Right kidney (tissue), 1 donor: Measurements from ENCODE around the gene PDXK.
"Not testable (repeated sequence)": the region's sequence is repeated elsewhere in the genome, so short reads cannot be mapped to it uniquely, and the experiment has no call there.

Experiments used
- DNase-seq: peaks from one replicate; pipeline ENCODE4 v3.0.0-alpha.2; 2016

PDXK gene

DNA sequence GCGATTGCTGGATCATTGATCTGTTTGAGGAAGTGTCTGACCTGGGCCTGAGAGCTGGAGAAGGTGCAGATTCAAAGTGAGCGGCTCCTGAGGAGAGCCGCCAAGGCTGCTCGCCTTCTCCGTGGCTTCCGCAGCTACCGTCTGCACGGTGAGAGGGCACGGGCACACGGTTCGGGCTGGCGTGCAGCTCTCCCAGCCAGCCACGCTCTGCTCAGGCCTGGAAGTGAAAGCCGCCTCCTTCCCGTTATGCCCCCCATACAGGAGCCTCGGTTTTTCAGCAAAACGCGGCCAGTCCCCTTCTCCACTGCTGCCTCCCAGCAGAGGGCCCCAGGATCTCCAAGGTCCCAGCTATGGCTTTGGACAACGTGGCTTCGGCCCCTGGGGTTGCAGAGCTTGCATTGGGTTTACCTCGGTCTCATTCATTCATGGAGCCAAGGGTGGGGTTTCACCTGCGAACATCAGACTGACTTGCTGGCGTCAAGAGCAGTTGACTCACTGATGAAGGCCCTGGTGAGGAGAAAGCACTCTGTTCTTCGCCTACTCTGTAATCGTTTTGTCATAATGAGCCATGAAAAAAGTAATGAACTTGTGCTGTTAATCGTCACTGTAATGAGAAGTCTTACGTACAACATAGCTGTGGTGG, 24.4 kb upstream of the PDXK start:
- DNase-seq, result no peak

GRCh38 chr21:43696214-43696613, 22.7 kb upstream of the PDXK start:
- DNase-seq, result no peak

DNA sequence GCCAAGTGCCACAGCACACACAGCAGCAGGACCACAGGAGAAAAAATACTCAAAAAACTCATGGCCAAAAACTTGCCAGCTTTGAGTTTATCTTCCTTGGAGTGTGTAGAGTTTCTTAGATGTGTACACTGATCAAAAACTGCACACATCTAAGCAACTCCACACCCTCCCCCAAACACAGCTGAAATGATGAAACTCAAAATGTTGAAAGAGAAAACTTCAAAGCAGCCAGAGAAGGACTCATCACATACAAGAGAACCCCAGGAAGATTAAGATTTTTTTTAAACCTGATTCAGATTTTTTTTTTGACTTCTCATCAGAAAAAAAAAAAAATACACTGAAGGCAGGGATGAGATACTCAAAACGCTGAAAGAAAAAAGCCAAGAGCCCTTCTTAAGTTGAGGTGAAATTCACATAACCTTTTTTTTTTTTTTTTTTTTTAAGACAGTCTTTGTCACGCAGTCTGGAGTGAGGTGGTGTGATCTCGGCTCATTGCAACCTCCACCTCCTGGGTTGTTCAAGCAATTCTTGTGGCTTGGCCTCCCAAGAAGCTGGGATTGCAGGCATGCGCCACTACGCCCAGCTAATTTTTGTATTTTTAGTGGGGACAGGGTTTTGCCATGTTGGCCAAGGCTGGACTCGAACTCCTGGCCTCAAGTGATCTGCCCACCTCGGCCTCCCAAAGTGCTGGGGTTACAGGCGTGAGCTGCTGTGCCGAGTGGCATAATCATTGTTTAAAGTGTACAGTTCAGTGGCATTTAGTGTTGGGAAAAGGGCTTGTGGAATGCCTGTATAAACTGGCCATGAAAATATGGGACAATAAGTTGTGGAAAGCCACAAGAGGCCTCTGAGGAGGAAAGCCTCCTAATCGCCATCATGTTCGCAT, 20.9 kb upstream of the PDXK start:
- DNase-seq, result no peak

GRCh38 chr21:43699492-43699777, 19.5 kb upstream of the PDXK start:
- not testable (repeated sequence) for DNase-seq

DNA sequence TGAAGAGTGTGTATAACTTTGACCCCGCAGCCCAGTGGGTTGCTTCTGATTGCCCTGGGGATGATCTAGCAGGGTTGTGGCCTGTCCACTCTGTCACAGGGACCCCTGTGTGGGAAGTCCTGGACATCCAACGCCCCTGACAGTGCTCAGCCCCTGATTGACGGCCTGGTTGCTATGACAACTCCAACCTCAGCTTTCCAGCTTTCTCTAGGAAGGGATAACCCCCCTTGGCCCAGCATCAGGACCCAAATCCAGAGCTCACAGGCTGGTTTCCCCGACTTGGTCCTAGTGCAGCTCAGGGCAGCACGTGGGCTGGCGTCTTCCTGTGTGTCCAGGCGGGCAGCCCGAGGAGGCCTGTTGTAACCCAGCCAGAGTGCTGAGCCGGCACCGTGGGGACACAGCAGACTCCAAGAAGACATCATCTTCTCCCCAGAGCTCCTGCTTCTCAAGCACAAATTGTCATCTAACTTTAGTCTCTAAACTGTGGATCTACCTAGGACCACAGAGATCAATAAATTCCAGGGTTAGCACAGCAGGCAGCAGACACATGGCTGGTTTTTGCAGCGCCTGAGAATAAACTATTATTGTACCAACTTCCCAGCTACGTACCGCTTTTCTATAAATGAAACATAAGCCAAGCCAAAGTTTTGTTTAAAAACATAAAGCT, 18.9 kb upstream of the PDXK start:
- no peak for DNase-seq

DNA sequence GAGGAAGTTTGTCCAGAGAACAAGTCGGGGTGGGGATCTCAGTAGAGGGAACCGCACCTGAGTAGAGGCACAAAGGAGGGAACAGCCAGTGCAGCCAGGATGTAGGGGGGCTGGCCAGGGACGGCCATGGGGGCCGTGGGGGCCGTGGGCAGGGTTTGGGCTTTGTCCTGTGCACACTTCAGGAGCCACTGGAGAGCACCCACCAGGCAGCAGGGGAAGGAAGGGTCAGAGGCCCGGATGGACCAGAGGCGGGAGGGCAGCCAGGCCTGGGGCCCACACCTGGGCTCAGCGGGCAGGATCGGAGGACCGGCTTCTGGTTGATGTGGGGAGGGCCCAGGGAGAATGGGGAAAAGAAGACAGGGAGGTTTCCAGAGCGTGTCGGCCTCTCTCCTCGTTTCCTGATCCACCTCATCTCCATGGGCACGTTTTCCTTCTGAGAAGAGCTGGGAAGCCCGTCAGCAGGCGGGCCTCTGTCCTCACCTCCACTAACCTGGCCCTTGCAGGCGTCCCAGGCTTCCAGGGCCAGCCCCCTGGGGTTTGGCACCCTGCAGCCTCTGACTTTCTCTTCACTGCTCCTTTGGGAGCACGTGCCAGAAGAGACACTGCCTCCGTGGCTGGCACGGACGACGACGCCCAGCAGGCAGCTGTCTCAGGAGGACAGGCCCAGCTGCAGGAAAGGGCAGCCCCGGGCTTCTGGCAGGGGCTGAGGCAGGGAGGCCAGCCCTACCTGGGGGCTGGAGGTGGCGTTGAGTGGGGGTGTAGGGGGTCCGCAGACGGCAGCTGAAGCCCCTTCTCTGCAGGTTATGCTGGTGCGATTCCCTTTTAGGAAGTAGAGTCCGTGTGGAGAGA, 16.8 kb upstream of the PDXK start:
- no peak for DNase-seq

DNA sequence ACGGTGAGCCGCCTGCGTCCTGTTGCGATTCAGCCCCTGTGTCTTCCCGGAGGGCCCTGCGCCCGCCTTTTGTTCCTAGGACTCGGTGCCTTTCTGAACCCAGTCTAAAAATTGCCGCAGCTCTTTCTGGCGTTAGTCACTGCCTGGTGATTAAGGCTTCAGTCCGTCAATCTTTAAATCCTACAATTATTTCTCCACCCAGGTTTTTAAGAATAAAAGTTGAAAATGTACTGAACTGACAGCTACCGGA, 16.2 kb upstream of the PDXK start:
- DNase-seq, result peak; percentile 56

DNA sequence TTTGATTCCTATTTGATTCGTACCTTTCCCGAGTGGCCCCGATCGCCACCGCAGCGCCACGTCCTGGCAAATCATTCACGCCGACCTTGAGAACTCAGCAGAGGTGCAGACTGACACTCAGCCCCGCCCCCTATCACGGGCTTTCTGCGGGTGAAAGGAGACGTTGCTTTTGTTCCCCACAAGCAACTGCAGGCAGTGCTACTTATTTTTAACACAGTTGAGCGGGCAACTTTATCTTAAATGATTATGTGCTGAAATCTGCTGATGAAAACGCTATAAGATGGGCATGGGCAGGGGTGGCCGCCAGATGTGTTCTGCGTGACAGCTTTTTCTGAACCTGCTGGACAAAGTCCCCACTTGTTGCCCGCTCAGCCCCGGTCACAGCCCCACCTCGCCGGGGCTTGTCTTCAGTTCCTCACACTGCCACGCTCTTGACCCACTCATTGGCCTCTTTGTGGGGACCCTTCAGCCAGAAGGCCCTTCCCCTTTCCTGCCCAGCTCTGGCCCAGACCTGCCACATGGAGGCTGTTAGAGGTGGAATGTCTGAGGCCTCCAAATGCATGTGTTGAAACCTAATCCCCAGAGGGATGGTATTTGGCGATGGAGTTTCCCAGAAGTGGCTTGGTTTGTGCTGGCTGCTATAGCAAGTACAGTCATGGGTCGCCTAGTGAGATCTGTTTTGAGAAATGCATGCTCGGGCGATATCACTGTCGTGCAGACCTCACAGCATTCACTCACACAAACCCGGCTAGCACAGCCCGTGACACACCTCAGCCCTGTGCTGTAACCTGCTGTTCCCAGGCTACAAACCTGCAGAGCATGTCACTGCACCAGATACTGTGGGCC, 15.7 kb upstream of the PDXK start:
- DNase-seq, result peak; percentile 56

DNA sequence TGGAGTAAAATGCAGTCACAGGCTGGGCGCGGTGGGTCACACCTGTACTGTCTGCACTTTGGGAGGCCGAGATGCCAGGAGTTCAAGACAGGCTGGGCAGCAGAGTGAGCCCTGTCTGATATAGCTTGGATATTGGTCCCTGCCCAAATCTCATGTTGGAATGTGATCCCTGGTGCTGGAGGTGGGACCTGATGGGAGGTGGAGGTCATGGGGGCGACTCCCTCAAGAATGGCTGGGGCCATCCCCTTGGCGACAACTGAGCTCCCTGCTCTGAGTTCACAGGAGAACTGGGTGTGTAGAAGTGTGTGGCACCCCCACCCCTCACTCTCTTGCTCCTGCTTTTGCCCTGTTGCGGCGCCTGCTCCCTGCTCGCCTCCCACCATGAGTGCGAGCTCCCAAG, 11.5 kb upstream of the PDXK start:
- no peak for DNase-seq

DNA sequence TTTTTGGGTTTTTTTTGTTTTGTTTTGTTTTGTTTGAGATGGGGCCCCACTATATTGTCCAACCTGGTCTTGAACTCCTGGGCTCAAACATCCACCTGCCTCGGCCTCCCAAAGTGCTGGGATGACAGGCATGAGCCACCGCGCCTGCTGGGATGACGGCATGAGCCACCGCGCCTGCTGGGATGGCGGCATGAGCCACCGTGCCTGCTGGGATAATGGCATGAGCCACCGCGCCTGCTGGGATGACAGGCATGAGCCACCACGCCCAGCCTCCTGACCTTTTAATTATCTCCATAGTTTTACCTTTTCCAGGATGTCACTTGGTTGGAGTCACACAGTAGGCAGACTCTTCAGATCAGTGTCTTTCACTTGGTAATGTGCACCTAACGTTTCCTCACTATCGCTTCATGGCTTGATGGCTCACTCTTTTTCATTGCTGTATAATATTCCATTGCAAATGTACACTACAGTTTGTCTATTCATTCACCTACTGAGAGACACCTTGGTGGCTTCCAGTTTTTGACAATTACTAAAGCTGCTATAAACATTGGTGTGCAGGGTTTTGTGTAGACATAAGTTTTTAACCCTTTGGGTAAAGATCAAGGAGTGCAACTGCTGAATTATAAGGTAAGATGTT, 10.1 kb upstream of the PDXK start:
- no peak for DNase-seq

- DNase-seq, result peak; percentile 69
Measured at GRCh38 chr21:43712268-43712942, 6.5 kb upstream of the PDXK start.

DNA sequence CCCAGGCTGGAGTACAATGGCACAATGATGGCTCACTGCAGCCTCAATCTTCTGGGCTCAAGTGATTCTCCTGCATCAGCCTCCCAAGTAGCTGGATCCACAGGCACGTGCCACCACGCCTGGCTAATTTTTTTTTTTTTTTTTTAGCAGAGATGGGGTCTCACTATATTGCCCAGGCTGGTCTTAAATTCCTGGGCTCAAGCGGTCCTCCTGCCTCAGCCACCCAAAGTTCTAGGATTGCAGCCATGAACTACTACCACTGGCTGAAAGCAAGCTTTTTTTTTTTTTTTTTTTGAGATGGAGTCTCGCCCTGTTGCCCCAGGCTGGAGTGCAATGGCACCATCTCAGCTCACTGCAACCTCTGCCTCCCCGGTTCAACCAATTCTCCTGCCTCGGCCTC, 5.8 kb upstream of the PDXK start:
- DNase-seq, result not testable (repeated sequence)

- no peak for DNase-seq
Measured at GRCh38 chr21:43716376-43717165, 2.4 kb upstream of the PDXK start.

DNA sequence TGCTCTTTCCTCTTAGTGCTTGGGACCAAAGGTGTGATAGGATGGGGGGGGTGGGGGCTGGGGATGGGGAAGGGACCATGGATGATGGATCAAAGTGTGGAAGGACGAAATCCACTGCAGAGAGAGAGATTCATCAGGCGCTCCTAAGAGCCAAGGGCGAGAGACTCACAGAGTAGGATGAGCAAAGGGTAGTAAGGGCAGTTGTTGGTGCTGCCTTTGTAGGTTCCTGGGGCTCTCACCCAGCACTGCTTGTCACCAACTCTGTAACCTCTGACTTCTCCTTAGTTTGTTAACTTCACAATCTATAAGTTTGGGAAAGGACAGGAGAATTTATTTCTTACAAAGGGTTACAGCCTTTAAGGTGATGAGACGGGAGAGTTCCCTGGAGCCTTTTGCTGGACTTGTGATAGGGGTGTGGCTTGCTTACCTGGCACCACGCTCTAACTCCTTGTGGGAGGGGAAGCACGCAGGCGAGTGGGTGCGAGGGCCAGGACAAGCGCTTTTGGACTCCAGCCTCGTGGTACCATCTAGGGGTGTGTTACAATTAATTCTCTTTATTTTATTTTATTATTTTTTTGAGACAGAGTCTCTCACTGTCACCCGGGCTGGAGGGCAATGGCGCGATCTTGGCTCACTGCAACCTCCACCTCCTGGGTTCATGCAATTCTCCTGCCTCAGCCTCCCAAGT, 1.6 kb upstream of the PDXK start:
- DNase-seq, result no peak

- DNase-seq, result peak; percentile 45
Measured at GRCh38 chr21:43717967-43718871, 710 bp upstream of the PDXK start.

DNA sequence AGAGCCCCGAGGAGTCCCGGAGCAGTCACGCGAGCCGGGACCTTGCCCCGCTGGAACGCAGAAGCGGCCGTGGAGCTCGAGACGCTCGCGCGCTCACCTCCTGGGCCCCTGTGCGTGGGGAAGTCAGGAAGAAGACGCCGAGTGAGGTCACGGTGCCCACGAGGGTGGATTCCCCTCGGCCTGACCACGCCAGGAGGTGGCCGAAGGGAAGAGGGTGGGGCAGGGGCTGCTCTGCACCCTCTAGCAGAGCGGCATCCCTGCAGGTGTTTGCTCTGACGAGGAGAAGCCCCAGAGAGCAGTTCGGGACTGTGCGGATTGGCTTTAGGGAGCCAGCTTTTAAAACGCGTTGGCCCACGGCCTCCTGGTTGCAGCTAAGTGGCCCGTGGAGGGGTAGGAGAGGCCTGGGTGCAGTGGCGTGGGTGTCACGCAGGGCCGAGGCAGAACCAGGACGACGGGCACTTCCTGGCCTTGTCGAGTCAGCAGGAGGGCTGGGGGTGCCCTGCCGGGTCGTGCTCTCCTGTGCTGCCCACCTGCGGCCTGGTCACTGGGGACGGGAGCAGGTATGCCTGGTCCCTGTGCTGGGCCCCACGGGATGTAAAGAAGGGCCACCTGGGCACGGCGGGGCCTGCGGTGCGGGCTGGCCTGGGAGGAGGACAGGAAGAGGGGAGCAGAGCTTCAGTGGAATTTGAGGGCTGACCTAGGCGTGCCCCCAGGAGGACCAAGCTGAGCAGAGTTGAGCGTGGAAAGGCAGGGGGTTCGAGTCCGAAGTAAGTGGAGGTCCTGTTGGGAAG, 1.0 kb downstream of the PDXK start:
- no peak for DNase-seq

DNA sequence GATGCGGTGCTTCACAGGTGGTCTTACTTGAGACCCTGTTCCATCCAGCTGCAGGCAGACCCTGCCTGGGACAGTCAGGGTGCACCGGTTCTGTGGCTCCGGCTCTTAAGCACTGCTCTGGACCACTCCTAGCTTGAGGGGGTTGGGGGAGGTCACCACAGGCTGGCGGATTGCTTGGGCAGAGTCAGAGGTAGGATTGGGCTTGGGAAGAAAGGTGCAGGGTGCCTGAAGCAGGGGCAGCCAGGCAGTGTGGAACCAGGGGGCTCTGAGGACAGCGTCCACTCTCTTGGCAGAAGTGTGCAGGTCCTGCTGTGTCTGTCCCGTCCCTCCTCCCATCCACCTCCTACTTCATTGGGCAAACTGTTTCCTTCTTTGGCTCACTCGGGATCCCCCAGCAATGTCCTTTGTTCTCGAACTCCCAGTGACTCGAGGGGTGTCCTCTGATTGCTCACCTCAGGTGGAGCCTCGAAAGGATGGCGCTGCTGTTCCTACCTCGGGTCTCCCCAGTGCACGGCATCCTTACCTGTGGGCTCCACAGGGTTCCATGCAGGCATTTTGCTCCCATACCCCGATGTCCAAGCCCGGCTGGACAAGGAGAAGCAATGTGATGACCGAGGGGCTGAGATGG, 1.7 kb downstream of the PDXK start:
- no peak for DNase-seq
